Suprapubic skin (tissue), 4 donors: ENCODE results near the gene ATP11A. TPM values are rescaled to one million over a fixed set of nuclear protein-coding genes. Genes with fewer than 3 reads are reported as not detected.
A peak's percentile ranks its signal among the peaks of the same experiment; 100 is the strongest.

Source experiments
- DNase-seq, 2 donors: peaks; one replicate each; pipeline ENCODE4 v3.0.0-alpha.2; 2019; ENCODE audit warnings: low spot score in 2 of 2
- H3K27ac ChIP-seq: fragments of 200-600 bp; sonication (generic); one replicate; pipeline ENCODE4 v1.5.1; 2019
- H3K27me3 ChIP-seq: fragments of 200-600 bp; sonication (generic); one replicate; pipeline ENCODE4 v1.5.1; 2019
- H3K36me3 ChIP-seq: fragments of 200-600 bp; sonication (generic); one replicate; pipeline ENCODE4 v1.5.1; 2019
- H3K4me1 ChIP-seq: fragments of 200-600 bp; sonication (generic); one replicate; pipeline ENCODE4 v1.5.1; 2019
- H3K4me3 ChIP-seq: fragments of 200-600 bp; sonication (generic); one replicate; pipeline ENCODE4 v1.5.1; 2019; ENCODE audit warnings: mild to moderate bottlenecking
- H3K9me3 ChIP-seq: fragments of 200-600 bp; sonication (generic); one replicate; pipeline ENCODE4 v1.5.1; 2019
- CTCF ChIP-seq, 2 donors: fragments of 200-600 bp in 1 of 2; fragments of 450-650 bp in 1 of 2; sonication (generic) in 1 of 2; IDR thresholded peaks; one replicate each; pipeline ENCODE4 v1.5.1; 2016 to 2019; ENCODE audit warnings: antibody characterized with exemption in 2 of 2, mild to moderate bottlenecking in 1 of 2, moderate library complexity in 1 of 2
- EP300 ChIP-seq: sonication (generic); formaldehyde crosslinking; IDR thresholded peaks from one replicate; pipeline ENCODE4 v1.6.1; 2017; ENCODE audit warnings: antibody characterized with exemption
- POLR2A ChIP-seq, 2 donors: fragments of 450-650 bp; IDR thresholded peaks; one replicate each; pipeline ENCODE4 v1.6.1; 2017; ENCODE audit warnings: antibody characterized with exemption in 2 of 2, mild to moderate bottlenecking in 2 of 2, moderate library complexity in 2 of 2
- POLR2AphosphoS5 ChIP-seq, 3 donors: sonication (generic); formaldehyde crosslinking; IDR thresholded peaks; one replicate each; pipeline ENCODE4 v1.6.1; 2017; ENCODE audit warnings: antibody characterized with exemption in 3 of 3
- WGBS: methylation state at CpG from one replicate; pipeline ENCODE4 v1.1.5; 2018; 5-methylcytosine and 5-hydroxymethylcytosine counted together
- total RNA-seq, 4 donors: library from RNA; depleted of rRNA; stranded (reverse); fragments of >200 nt; gene quantifications; one replicate each; pipeline ENCODE4 v1.1.0, GENCODE V29; 2016

The ATP11A gene
- total RNA-seq, 4 donors from 2014 or later: 22.8 to 51.0 (median 39.8) TPM

DNA sequence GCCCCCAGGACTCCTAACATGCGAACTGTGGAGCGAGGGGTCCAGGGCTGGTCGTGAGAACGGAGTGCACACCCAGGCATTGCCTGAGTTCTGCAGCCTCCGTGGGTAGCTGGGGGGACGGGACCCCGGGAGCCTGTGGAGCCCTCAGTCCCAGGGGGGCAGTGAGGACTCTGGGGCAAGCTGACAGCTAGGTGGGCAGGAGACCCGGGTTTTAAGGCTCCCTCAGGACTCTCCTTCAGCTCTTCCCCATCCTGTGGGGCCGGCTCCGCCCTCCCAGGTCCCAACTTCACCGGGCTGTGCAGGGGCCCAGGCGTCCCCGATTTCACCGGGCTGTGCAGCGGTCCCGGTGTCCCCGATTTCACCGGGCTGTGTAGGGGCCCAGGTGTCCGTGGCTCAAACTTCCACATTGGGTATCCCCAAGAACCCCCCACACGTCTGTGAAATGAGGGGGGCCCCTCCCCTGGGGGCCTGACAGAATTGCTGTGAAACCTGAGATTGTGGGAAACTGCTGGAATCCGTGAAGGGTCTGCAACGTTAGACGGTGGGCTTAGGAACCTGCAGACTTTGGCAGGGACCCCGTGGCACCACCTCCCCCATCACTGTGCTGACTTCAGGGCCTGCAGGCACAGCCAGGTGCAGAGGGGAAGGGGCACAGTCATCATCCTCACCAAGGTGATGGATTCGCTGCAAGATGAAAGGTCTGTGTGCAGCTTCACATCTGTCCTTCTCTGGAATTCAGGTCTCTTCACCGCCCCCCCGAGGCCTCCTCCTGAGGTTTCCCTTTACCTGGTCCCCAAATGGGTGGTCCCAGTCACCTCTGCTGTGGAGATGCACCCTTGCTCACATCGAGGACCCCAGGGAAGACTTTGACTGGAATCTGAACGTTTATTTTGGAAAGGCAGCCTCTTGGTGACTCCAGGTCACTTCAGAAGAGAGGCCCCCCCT is 206.0 kb downstream of the ATP11A start:
- H3K9me3 ChIP-seq: no peaks in the 10 kb centered on the region
- TF ChIP-seq POLR2AphosphoS5 (IDR thresholded peaks at IDR 0.05): no peak
- no peak for TF ChIP-seq POLR2A (IDR thresholded peaks at IDR 0.05)
- no peak for TF ChIP-seq EP300
- TF ChIP-seq CTCF (IDR thresholded peaks at IDR 0.05): no peak
- 69% methylated on average over 4 of the region's 29 CpGs for WGBS
- no peak overlapping the region for H3K27ac ChIP-seq
- H3K4me1 ChIP-seq: peaks cover 40% of the 10 kb centered on the region
- DNase-seq: no peak
- no peaks in the 10 kb centered on the region for H3K36me3 ChIP-seq
- peaks cover 55% of the 10 kb centered on the region for H3K27me3 ChIP-seq
- no peak overlapping the region for H3K4me3 ChIP-seq

DNA sequence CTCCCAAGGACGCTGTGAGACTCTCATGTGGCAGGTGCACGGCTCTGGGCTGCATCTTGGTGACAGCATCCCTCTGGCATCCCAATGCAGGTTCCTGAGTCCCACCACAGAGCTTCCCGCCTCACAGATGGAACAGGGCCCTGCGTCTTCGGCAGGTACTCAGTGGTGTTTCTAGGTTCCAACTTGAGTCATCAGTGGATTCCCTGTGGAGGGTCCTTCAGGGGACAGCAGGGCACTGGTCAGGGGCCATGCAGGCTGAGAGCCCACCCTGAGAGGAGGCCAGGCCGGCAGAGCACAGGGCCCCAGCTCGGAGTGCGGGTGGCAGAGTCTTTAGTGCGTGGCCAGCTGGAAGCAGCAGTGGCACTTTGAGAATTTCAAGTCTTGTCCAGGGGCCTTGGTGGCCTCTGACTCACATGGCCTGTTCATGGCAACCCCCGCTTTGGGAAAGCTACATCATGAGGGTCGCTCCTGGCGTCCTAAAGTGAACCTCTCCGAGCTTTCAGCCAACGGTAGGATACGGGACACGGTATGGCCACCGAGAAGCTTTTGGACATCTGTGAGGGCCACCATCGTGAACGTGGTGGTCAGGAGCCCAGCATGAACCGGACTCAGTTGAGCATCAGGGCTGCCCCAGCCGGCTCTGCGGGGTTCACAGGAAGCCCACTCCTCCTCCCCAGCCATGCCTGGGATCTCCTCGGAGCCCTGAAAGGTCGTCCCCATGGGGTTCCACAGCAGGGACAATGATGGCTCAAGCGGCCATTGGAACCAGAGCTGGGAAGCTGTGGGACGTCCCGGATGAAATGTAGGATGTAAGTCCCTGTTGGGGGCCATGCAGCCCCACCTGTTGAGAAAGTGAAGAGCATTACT is 207.1 kb downstream of the ATP11A start:
- no peak for DNase-seq
- H3K4me3 ChIP-seq: no peak overlapping the region
- WGBS: 90% methylated on average over 17 of the region's 27 CpGs
- no peak overlapping the region for H3K27ac ChIP-seq
- no peaks in the 10 kb centered on the region for H3K36me3 ChIP-seq
- TF ChIP-seq CTCF (IDR thresholded peaks at IDR 0.05) (no peak), POLR2A (IDR thresholded peaks at IDR 0.05) (no peak)
- peaks cover 36% of the 10 kb centered on the region for H3K4me1 ChIP-seq
- H3K27me3 ChIP-seq: peaks cover 44% of the 10 kb centered on the region
- H3K9me3 ChIP-seq: no peaks in the 10 kb centered on the region

DNA sequence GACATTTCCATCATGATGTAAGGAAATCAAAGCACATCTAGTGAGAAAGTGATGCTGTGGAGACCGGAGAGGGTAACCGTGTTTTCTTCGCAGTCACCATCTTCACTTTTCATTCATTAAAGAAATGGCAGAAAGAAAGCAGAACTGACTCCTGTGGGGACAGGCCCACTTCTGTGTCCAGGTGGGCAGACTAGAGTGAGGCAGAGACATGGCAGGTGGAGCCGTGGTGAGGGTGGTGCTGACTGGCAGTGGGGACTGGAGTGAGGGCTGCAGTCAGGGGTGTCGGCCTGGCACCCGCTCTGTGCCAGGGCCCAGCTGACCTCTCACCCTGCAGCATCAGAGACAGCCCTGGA is 207.7 kb downstream of the ATP11A start:
- TF ChIP-seq CTCF (IDR thresholded peaks at IDR 0.05) (no peak), POLR2A (IDR thresholded peaks at IDR 0.05) (no peak), EP300 (no peak), POLR2AphosphoS5 (IDR thresholded peaks at IDR 0.05) (no peak)
- peaks cover 30% of the 10 kb centered on the region for H3K4me1 ChIP-seq
- WGBS: 95% methylated on average over 6 of the region's 6 CpGs
- H3K27me3 ChIP-seq: peaks cover 38% of the 10 kb centered on the region
- no peak for DNase-seq
- H3K27ac ChIP-seq: no peak overlapping the region
- no peaks in the 10 kb centered on the region for H3K9me3 ChIP-seq
- H3K36me3 ChIP-seq: no peaks in the 10 kb centered on the region
- H3K4me3 ChIP-seq: no peak overlapping the region

- Histone ChIP-seq H3K36me3 (no peaks in the 10 kb centered on the region), H3K4me1 (peaks cover 25% of the 10 kb centered on the region), H3K27ac (no peak overlapping the region), H3K4me3 (no peak overlapping the region), H3K27me3 (peaks cover 35% of the 10 kb centered on the region), H3K9me3 (no peaks in the 10 kb centered on the region)
- TF ChIP-seq POLR2A (IDR thresholded peaks at IDR 0.05) (no peak), EP300 (no peak), CTCF (IDR thresholded peaks at IDR 0.05) (no peak), POLR2AphosphoS5 (IDR thresholded peaks at IDR 0.05) (no peak)
- peak in 1 of 2 donors; percentile 44 for DNase-seq
- WGBS: 90% methylated on average over 31 of the region's 39 CpGs
These were observed 208.2 kb downstream of the ATP11A start for GRCh38 chr13:112897956-112898620.
